ENCODE measurements around the gene CD44.

DNA sequence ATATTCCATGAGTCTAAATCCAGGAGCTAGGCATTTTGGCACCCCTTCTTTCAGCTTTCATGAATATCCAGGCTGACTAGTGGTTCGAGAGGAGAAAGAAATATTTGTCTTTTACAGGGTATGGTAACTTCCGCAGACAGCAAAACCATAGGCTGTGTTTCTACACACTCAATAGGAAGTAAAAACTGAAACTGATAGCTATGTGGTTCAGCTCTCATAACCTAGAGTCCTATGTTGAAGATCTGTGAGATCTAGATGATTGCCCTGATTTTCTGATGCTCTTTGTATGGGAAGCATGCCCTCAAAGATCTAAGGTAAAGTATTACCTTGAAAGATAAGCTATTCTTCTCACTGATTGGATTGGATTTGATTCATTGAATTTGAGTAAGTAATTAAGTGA lies 118.3 kb downstream of the CD44 start:
- TF ChIP-seq, protein P1, sequence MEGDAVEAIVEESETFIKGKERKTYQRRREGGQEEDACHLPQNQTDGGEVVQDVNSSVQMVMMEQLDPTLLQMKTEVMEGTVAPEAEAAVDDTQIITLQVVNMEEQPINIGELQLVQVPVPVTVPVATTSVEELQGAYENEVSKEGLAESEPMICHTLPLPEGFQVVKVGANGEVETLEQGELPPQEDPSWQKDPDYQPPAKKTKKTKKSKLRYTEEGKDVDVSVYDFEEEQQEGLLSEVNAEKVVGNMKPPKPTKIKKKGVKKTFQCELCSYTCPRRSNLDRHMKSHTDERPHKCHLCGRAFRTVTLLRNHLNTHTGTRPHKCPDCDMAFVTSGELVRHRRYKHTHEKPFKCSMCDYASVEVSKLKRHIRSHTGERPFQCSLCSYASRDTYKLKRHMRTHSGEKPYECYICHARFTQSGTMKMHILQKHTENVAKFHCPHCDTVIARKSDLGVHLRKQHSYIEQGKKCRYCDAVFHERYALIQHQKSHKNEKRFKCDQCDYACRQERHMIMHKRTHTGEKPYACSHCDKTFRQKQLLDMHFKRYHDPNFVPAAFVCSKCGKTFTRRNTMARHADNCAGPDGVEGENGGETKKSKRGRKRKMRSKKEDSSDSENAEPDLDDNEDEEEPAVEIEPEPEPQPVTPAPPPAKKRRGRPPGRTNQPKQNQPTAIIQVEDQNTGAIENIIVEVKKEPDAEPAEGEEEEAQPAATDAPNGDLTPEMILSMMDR (IDR thresholded peaks at IDR 0.05) = no peak
- no peak for TF ChIP-seq POLR2A (IDR thresholded peaks at IDR 0.05)

All from uterus (tissue), 2 donors.